B cell (primary cell): ENCODE results near the gene PRXL2A.

Source experiments
- EZH2 ChIP-seq: IDR thresholded peaks from 2 replicates; pipeline ENCODE4 v1.6.1; 2012; ENCODE audit warnings: borderline replicate concordance, low read depth, mild to moderate bottlenecking, moderate library complexity, low read length; ENCODE audit not compliant: insufficient read depth, poor library complexity, severe bottlenecking
- TF ChIP-seq, protein P1 (sequence below): fragments of 200-600 bp; IDR thresholded peaks from one replicate; pipeline ENCODE4 v1.8.0; 2022; ENCODE audit warnings: antibody characterized with exemption, mild to moderate bottlenecking

DNA sequence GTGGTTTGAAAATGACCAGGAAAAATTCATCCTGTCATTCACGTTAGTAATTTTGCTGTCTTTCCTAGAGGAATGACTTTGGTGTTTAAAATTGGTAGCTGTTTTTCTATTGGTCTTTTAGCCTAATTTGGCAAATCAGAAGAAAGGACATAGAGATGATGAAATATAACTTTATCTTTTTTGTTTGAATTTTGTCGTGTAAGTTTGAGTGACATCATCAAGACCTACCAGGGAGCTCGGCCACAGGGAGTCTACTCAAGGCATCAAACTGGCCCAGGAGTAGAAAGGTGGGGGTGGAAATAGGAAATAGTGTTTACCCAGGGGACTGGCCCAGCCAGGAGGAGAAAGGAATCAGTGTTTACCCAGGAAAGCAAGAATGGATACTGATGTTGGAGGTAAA, 24.8 kb downstream of the PRXL2A start:
- TF ChIP-seq, protein P1, sequence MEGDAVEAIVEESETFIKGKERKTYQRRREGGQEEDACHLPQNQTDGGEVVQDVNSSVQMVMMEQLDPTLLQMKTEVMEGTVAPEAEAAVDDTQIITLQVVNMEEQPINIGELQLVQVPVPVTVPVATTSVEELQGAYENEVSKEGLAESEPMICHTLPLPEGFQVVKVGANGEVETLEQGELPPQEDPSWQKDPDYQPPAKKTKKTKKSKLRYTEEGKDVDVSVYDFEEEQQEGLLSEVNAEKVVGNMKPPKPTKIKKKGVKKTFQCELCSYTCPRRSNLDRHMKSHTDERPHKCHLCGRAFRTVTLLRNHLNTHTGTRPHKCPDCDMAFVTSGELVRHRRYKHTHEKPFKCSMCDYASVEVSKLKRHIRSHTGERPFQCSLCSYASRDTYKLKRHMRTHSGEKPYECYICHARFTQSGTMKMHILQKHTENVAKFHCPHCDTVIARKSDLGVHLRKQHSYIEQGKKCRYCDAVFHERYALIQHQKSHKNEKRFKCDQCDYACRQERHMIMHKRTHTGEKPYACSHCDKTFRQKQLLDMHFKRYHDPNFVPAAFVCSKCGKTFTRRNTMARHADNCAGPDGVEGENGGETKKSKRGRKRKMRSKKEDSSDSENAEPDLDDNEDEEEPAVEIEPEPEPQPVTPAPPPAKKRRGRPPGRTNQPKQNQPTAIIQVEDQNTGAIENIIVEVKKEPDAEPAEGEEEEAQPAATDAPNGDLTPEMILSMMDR, result no peak
- no peak for TF ChIP-seq EZH2
